Panc1 (cell line): ENCODE measurements around the gene FFAR3. TPM values are rescaled to one million over a fixed set of nuclear protein-coding genes. Genes with fewer than 3 reads are reported as not detected.

Experiments
- ATAC-seq: fragments of 200-7000 bp; cut with Tn5 transposase; 2 replicates; pipeline ENCODE4 v1.9.1; 2020; ENCODE audit warnings: mild to moderate bottlenecking, moderate library complexity
- BruUV-seq: library from RNA; stranded (reverse); fragments of 400-500 nt; replicated peaks from 2 replicates; lab custom pipeline; 2021; lab: Mats Ljungman, UMichigan
- CTCF ChIA-PET: fragments of 300-600 bp; sonication (Branson Sonifier 250); formaldehyde crosslinking; loops from one replicate; lab custom pipeline; 2022; ENCODE audit warnings: antibody characterized with exemption; lab: Charles Lee
- POLR2A ChIA-PET: fragments of 300-600 bp; sonication (Branson Sonifier 250); formaldehyde crosslinking; loops from one replicate; lab custom pipeline; 2022; ENCODE audit warnings: antibody characterized with exemption; lab: Charles Lee
- DNase-seq: peaks from one replicate; pipeline ENCODE4 v3.0.0-alpha.2; 2010; ENCODE audit warnings: low read depth, low spot score
- H3K27ac ChIP-seq: 2 replicates; pipeline ENCODE4 v1.5.1; 2011; ENCODE audit warnings: mild to moderate bottlenecking, low read length, inconsistent platforms
- H3K27me3 ChIP-seq: fragments of 200-500 bp; sonication (Bioruptor generic); 2 replicates; pipeline ENCODE4 v1.6.0; 2014; ENCODE audit warnings: low read length, inconsistent platforms; ENCODE audit not compliant: control insufficient read depth, insufficient read depth
- H3K36me3 ChIP-seq: fragments of 200-500 bp; sonication (Bioruptor generic); 2 replicates; pipeline ENCODE4 v1.5.1; 2014; ENCODE audit warnings: inconsistent platforms, mild to moderate bottlenecking, low read length, moderate library complexity; ENCODE audit not compliant: control insufficient read depth, insufficient read depth
- H3K4me1 ChIP-seq: 2 replicates; pipeline ENCODE4 v1.5.1; 2011; ENCODE audit warnings: inconsistent platforms, mild to moderate bottlenecking, low read length, moderate library complexity; ENCODE audit not compliant: control insufficient read depth, insufficient read depth
- H3K4me3 ChIP-seq, 2 experiments: 2 replicates each; pipeline ENCODE4 v1.5.1; 2011 to 2012; ENCODE audit warnings: low read depth in 2 of 2, low read length in 2 of 2, mild to moderate bottlenecking in 2 of 2, inconsistent platforms in 1 of 2, moderate library complexity in 1 of 2
- H3K9me3 ChIP-seq: fragments of 200-500 bp; sonication (Bioruptor generic); 2 replicates; pipeline ENCODE4 v1.5.1; 2014; ENCODE audit warnings: low read depth, mild to moderate bottlenecking, inconsistent platforms, low read length, moderate library complexity; ENCODE audit not compliant: control insufficient read depth, insufficient read depth
- CTCF ChIP-seq: fragments of 450-650 bp; IDR thresholded peaks from 2 replicates; pipeline ENCODE4 v1.5.1; 2017; ENCODE audit warnings: mild to moderate bottlenecking
- POLR2AphosphoS5 ChIP-seq: IDR thresholded peaks from 2 replicates; pipeline ENCODE4 v1.6.1; 2012; ENCODE audit warnings: mild to moderate bottlenecking, low read depth, low read length, moderate library complexity
- REST ChIP-seq, 2 experiments: IDR thresholded peaks; 2 replicates each; pipeline ENCODE4 v1.6.1; 2011 to 2012; ENCODE audit warnings: low read depth in 2 of 2, control low read depth in 1 of 2, low read length in 1 of 2, mild to moderate bottlenecking in 1 of 2, moderate library complexity in 1 of 2; ENCODE audit not compliant: insufficient read depth in 1 of 2
- SIN3A ChIP-seq: IDR thresholded peaks from 2 replicates; pipeline ENCODE4 v1.6.1; 2012; ENCODE audit warnings: low read depth, mild to moderate bottlenecking, low read length, moderate library complexity, borderline replicate concordance; ENCODE audit not compliant: insufficient read depth
- TCF7L2 ChIP-seq: IDR thresholded peaks from 2 replicates; pipeline ENCODE4 v1.6.1; 2011; ENCODE audit warnings: mild to moderate bottlenecking, low read depth, low read length, inconsistent platforms
- in situ Hi-C: cut with HindIII; loops from 2 replicates; pipeline ENCODE4 v1.10.0; 2016; ENCODE audit warnings: low sequenced_read_pairs, low pct_unique_long_range_greater_than_20kb
- intact Hi-C: fragments of 100-400 bp; cut with micrococcal nuclease; formaldehyde crosslinking; loops from one replicate; pipeline ENCODE4 v1.10.0; 2022; ENCODE audit not compliant: unreplicated experiment
- total RNA-seq: library from RNA; stranded (reverse); gene quantifications from one replicate; pipeline ENCODE4 v1.2.1, GENCODE V29; 2021; ENCODE audit not compliant: unreplicated experiment

The FFAR3 gene
- total RNA-seq, 1 experiment from 2014 or later: not detected

- Histone ChIP-seq H3K4me1 (no peaks in the 10 kb centered on the region), H3K4me3 (no peak overlapping the region), H3K27ac (no peak overlapping the region), H3K36me3 (no peaks in the 10 kb centered on the region), H3K27me3 (no peaks in the 10 kb centered on the region), H3K9me3 (no peaks in the 10 kb centered on the region)
- ChIA-PET CTCF (no interaction called here), POLR2A (no interaction called here)
- no peak for TF ChIP-seq REST (IDR thresholded peaks at IDR 0.05; ENCODE audit: insufficient read depth in 1 of 2, low read depth in 2 of 2, low read length in 1 of 2)
- TF ChIP-seq POLR2AphosphoS5: no peak
- TF ChIP-seq SIN3A: no peak
- ATAC-seq (no peak), DNase-seq (no peak)
- BruUV-seq: no TSS peak
- intact Hi-C loops: no loop called here
- in situ Hi-C loops: no loop called here
Observed at GRCh38 chr19:35340431-35340830, 17.8 kb upstream of the FFAR3 start.

- Histone ChIP-seq H3K27ac (no peak overlapping the region), H3K4me1 (no peaks in the 10 kb centered on the region), H3K4me3 (no peak overlapping the region), H3K27me3 (no peaks in the 10 kb centered on the region; the same call in 1 of the 2 replicates), H3K9me3 (no peaks in the 10 kb centered on the region), H3K36me3 (no peaks in the 10 kb centered on the region)
- in situ Hi-C loops (no loop called here), intact Hi-C loops (no loop called here)
- no peak for ATAC-seq
- no peak for TF ChIP-seq CTCF
- DNase-seq: no peak
- CTCF ChIA-PET: no interaction called here
- POLR2A ChIA-PET: no interaction called here
- BruUV-seq: no TSS peak
Observed at GRCh38 chr19:35341006-35341405, 17.3 kb upstream of the FFAR3 start.

- ChIA-PET CTCF (no interaction called here), POLR2A (no interaction called here)
- H3K27me3 ChIP-seq: no peaks in the 10 kb centered on the region; the same call in 1 of the 2 replicates
- no peak for ATAC-seq
- no TSS peak for BruUV-seq
- H3K27ac ChIP-seq: no peak overlapping the region
- no peak for DNase-seq
- no peaks in the 10 kb centered on the region for H3K36me3 ChIP-seq
- H3K4me1 ChIP-seq: no peaks in the 10 kb centered on the region
- TF ChIP-seq REST (IDR thresholded peaks at IDR 0.05; ENCODE audit: insufficient read depth in 1 of 2, low read depth in 2 of 2, low read length in 1 of 2) (no peak), SIN3A (no peak), TCF7L2 (no peak), POLR2AphosphoS5 (no peak), CTCF (no peak)
- in situ Hi-C loops: no loop called here
- H3K9me3 ChIP-seq: no peaks in the 10 kb centered on the region
- H3K4me3 ChIP-seq: no peak overlapping the region
- intact Hi-C loops: no loop called here
Observed at GRCh38 chr19:35341565-35342225, 16.6 kb upstream of the FFAR3 start.
